GF-D8 (cell line): ENCODE data around the gene KIF1C.

Experiments
- DNase-seq: peaks from one replicate; lab custom pipeline; 2025; lab: John Stamatoyannopoulos, UW

Gene KIF1C

GRCh38 chr17:4997302-4998026, at the start of gene KIF1C, which contains the start of gene INCA1:
TSS of gene KIF1C (plus strand) at chr17:4997950. CDS start at chr17:5000247, 2,297 bp downstream.
TSS of gene INCA1 (minus strand) at chr17:4997522. CDS start at chr17:4994437, 3,085 bp downstream.
- DNase-seq = peak; percentile 7

DNA sequence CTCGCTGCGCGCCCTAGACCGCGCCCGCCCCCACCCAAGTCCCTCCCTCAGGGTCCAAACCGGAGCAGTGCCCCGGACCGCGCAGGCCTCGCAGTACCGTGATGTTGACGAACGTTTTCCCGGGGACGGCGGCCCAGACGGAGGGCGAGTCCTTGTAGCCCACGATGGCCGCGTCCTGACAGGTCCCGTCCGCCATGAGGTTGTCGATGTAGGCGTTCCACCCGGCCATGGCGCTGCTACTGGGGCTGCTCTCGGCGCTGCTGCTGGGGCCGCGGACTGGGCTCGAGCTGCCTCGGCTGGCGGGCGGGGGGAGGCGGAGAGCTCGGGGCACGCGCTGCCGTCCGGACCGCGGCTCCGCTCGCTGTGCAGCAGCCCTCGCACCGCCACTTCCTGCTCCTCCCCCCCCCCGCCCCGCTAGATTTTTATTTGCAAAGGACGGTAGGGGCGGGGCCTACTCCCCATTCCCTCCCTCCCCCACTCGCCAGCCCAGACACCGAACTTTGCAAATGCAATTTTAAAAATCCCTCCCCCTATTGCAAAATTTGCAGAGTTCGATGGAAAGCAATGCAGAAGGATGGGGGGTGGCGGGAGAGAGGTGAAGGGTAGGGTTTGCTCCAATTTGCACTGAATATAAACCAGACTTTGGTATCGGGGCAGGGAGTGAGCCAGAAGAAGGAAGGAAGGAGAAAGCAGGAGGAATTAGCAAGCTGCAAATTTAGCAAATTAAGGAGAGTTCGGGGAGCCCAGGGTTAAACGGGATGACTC, 49.4 kb upstream of the KIF1C start, which contains the start of gene PFN1:
TSS of gene PFN1 (minus strand) at position 365 of the 765 bp plus-strand sequence. CDS start at position 229, 136 bp downstream.
- peak; percentile 69 for DNase-seq

- DNase-seq = peak; percentile 69
These were observed 48.8 kb upstream of the KIF1C start for GRCh38 chr17:4948931-4949320.

- peak; percentile 39 for DNase-seq
These were observed 48.3 kb upstream of the KIF1C start for GRCh38 chr17:4949321-4950074.

DNA sequence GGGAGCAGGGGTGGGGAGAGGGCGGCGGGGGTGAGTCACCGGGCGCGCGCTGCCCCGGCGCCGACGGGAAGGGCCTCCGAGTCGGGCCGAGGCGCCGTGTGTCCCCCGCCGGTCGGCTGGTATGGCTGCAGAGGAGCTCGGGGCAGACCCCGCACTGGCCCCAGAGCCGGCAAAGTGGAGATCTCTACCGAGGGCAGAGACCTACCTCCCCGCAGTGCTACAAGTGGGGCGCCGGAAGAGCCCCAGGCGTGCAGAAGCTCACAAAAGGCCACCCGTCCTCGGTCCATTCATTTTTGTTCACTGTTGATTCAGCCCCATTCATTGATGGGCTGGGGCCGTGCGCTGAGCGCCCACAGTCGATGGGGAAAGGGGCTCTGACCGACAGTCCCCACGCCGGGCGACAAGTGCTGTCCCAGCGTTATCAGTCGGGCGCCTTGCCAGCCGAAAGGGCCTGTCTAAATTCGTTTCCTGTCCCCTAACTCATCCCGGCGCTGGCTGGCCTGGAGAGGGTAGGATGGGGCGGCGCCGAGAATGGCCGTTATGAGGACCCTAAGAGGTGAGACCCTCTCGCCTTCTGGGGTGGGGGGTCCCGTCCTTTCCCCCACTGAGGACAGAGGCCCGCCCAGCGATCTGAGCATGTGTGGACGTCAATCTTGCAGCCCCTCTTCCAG, 47.5 kb upstream of the KIF1C start:
- DNase-seq = no peak

GRCh38 chr17:4950746-4951204, 47.0 kb upstream of the KIF1C start, which contains the start of gene ENO3:
TSS of gene ENO3 (plus strand) at chr17:4951119. CDS start at chr17:4951830, 711 bp downstream.
- DNase-seq = no peak

DNA sequence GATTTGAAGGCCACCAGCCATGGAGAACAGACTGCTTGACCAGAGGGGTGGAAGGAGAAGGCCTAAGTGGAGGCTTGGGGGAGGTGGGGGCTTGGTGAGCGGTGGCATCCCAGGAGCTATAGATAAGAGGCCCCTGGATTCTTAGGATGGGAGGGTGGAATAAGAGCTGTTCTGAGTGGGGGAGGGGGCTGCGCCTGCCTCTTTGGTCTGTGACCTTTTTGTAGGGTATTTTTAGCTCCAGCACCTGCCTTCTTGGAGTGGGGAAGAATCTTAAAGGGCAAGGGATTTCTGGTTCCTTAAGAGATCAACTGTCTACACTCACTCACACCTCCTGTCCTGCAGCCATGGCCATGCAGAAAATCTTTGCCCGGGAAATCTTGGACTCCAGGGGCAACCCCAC, 46.3 kb upstream of the KIF1C start:
- no peak for DNase-seq

DNA sequence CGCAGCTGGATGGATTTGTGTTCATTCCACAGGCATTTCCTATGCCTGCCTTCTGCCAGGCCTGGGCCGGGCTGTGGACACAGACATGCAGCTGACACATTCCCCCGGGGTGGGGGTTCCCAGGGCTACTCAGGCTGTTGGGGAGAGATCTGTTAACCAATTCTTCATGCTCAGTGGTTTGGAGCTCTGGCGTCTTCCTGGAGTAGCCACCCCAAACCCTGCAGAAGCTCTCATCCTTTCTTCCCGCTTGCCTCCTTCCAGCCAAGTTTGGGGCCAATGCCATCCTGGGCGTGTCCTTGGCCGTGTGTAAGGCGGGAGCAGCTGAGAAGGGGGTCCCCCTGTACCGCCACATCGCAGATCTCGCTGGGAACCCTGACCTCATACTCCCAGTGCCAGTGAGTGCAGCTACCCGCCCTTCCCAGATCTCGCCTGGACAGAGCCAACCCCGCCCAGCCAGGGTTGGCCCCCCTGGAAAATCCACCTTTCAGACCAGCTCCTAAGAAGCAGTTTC, 44.2 kb upstream of the KIF1C start:
- DNase-seq = no peak

DNA sequence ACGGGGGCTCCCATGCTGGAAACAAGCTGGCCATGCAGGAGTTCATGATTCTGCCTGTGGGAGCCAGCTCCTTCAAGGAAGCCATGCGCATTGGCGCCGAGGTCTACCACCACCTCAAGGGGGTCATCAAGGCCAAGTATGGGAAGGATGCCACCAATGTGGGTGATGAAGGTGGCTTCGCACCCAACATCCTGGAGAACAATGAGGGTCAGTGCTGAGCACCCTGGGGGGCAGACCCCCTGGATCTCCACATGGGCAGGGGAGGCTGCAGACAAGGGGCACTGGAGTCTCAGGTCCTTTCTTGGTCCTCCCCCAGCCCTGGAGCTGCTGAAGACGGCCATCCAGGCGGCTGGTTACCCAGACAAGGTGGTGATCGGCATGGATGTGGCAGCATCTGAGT, 42.7 kb upstream of the KIF1C start:
- no peak for DNase-seq

GRCh38 chr17:4956493-4957061, 41.2 kb upstream of the KIF1C start:
- DNase-seq = no peak

DNA sequence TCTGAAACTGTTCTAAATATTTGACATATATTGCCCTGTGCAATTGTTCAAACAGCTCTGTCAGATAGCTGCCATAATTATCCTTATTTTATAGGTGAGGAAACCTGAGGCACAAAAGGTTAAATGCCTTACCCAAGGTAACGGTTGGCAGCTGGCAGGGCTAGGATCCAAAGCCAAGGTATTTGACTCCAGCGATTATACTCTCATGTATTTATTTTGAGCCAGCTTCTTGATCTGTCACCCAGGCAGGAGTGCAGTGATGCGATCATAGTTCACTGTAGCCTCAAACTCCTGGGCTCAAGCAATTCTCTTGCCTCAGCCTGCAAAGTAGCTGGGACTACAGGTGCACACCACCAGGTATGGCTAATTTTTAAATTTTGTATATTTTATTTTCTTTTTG, 39.6 kb upstream of the KIF1C start:
- DNase-seq = no peak

- no peak for DNase-seq
These were observed 38.3 kb upstream of the KIF1C start for GRCh38 chr17:4959261-4959965.

DNA sequence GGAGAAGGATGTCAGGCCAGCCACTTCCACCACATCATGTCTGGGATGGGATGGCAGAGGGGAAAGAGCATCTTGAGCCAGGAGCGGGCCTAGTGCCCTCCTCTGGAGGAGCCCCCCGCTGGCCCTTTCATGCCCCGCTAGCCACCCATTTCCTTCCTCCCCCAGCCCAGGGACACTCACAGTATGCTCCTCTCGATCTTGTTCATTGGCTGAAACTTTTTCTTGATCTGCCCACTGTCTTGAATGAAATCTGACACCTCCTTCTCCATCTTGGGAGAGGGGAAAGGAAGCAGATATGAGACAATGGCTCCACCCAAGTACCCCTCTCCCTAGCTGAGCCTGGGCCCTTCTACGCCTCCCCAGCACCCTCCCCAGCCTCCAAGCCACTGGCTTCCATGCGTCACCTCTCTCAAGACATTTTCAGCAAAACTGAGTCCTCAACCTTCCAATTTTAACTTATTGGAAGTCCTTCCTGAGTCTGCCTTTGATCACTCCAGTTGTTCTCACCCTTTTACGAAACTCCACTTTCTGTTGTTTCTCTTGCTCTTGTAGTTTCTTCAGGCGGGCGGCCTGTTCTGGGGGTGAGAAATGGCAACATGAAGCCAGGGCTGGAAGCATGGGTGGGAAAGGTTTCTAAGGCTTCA, 37.3 kb upstream of the KIF1C start:
- DNase-seq = no peak

GRCh38 chr17:4965311-4965986, 32.3 kb upstream of the KIF1C start:
- DNase-seq = no peak

DNA sequence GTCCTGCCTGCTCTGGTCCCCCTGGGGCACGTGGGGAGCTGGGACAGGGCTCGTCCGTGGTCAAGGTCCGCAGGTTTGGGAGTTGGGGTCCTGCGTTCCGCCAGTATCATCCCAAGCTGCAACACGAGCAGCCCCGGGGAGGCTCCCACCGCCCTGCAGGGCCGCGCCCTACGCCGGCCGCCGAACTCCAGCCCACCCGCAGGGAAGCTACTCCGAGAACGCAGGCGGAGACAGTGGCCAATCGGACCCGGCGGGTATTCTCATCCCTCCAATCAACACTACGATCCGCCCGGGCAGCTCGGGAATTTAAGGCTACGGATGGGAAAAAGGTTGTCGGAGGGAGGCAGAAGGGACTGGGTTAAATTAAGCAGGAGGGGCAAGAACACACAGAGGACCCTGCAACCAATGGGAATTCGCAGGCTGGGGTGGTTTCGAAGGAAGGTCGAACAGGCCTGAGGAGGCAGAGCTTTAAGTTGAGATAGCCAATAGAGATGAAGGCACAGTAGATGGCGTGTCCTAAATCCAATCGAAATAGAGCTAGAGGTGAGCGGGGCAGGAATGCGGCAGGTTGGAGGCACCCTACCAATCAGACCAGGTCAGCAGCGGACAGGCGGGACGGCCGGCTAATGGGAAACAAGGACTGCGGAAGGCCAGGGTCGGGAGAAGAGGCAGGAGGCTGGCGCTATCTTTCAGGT, 30.8 kb upstream of the KIF1C start:
- peak; percentile 94 for DNase-seq

DNA sequence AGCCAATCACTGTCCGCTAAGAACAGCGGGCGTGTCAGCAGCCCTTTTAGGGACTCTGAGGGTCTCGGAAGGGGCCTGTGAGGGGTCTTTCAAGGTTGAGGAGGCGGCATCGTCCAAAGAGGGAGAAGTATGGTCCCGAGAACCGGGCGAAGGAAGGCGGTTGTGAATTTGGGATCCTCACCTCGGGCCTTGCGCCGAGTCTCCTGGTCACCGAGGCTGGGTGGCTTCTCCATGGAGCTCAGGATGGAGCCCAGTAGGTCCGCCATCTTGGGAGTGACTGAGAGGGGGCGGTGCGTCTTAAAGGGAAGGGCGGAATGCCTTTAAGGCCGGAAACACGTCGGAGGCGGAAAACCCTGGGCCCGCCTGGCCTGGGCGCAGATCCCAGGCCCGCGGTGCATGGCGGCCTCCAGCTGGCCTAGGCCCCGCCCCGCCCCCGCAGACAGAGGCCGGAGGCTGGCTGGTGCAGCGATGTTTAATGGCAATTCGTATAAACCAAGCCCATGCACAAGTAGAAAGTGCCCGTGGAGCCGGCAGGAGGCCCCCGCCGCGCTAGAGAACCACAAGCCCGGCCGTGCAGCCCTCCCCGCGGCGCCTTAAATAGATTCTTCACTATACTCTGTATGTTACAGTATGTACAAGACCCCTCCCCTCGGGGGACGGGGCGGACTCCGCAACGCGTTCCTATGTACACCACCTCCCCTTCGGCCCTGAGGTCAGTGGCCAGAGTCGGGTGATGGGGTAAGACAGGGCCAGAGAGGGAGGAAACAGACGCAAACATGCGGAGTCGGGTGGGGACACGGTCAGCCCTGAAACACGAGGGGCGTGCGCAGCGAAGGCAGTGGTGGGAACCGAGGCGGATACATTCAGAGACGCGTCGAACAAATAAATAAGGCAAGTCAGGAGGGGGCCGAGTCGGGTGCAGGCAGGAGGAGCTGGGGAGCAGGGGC, 29.9 kb upstream of the KIF1C start, which contains the start of gene SPAG7:
TSS of gene SPAG7 (minus strand) at position 279 of the 947 bp plus-strand sequence. CDS start at position 266, 13 bp downstream.
- DNase-seq = peak; percentile 74

DNA sequence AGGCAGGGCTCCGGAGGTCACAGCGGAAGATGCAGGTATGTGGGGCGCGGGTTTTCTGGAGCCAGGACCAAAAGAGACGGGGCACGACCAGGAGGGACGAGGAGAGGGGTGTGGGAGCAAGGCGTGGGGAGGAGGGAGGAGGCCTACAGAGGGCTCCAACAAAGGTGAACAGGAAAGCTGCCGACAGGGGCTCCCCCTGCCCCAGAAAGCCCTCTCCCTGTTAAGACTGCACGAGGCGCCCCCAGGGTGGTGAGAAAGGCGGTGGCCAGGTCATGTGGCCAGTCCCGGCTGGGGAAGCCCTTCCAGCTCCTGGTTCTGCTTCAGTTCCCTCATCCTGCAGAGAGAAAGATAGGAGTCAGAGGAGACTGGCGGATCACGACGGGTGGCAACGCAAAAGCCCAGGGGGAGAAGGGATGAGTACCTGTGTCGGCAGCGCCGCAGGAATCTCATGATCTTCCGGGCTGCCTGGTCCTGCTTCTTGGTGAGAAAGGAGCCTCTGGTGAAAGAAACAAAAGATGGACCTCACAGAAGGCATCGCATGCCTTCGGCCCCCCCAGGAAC, 29.2 kb upstream of the KIF1C start:
- DNase-seq = no peak
